Stimulated activated naive CD8-positive, alpha-beta T cell treated with anti-CD3 and anti-CD28 coated beads, Interleukin-15, amount 100 ng/mL, for 72 hours (primary cell): ENCODE results near the gene NDUFB3.
"Not testable (repeated sequence)": the region's sequence is repeated elsewhere in the genome, so short reads cannot be mapped to it uniquely, and the experiment has no call there.

Source experiments
- ATAC-seq: fragments of 150-1000 bp; cut with Tn5 transposase; 2 replicates; pipeline ENCODE4 v1.10.0; 2021; ENCODE audit warnings: mild to moderate bottlenecking, moderate library complexity
- DNase-seq, 2 donors: peaks; one replicate each; pipeline ENCODE4 v3.0.0; 2021 to 2022
- H3K27ac Mint-ChIP-seq, 2 donors: one replicate each; pipeline ENCODE4 v1.8.0; 2022; ENCODE audit warnings: mild to moderate bottlenecking in 2 of 2, mixed read lengths in 2 of 2, moderate library complexity in 2 of 2
- H3K27me3 Mint-ChIP-seq: one replicate; pipeline ENCODE4 v1.8.0; 2022; ENCODE audit warnings: mixed read lengths
- H3K4me1 Mint-ChIP-seq: one replicate; pipeline ENCODE4 v1.8.0; 2022; ENCODE audit warnings: mild to moderate bottlenecking, mixed read lengths
- H3K4me3 Mint-ChIP-seq, 2 donors: one replicate each; pipeline ENCODE4 v1.8.0; 2022; ENCODE audit warnings: mild to moderate bottlenecking in 2 of 2, mixed read lengths in 2 of 2, moderate library complexity in 1 of 2
- H3K9me3 Mint-ChIP-seq, 2 donors: one replicate each; pipeline ENCODE4 v1.8.0; 2022; ENCODE audit warnings: mixed read lengths in 2 of 2

Gene NDUFB3

DNA sequence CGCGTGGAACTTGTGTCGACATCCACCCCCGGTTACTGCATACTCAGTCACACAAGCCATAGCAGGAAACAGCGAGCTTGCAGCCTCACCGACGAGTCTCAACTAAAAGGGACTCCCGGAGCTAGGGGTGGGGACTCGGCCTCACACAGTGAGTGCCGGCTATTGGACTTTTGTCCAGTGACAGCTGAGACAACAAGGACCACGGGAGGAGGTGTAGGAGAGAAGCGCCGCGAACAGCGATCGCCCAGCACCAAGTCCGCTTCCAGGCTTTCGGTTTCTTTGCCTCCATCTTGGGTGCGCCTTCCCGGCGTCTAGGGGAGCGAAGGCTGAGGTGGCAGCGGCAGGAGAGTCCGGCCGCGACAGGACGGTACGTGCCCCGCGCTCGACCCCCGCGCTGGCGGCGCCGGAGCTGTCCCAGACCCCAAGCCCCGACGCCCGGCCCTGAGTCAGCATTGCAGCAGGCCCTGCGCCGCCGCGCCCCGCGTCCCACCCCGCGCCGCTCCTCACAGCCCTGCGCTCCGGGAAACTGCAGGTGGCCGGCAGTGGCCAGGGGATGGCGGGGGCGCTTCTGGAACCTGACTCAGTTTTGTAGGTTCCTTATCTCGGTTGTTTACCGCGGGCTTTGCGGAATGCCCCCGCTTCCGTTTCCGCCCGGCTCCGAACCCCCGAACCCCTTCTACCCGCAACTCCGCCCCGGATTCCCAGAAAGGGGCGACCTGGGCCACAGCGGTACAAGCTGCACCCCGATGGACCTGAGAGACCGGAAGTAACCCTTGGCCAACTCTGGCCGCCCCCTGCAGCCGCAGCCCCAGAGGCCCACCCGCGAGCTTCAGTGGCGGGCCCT lies 44.5 kb downstream of the NDUFB3 start, which contains the start of gene CFLAR:
CFLAR (plus strand) TSS at position 50 of the 844 bp plus-strand sequence. CDS start 13,702 bp downstream, outside the sequence.
- ATAC-seq (peak; percentile 61), DNase-seq (peak; percentile 84 to 91)
- Mint-ChIP-seq H3K4me1 (peaks cover 40% of the 10 kb centered on the region), H3K9me3 (no peaks in the 10 kb centered on the region), H3K4me3 (peak within 1 kb of the TSS; percentile 89 to 99), H3K27ac (peak within 1 kb of the TSS; percentile 98 to 100), H3K27me3 (no peaks in the 10 kb centered on the region)

DNA sequence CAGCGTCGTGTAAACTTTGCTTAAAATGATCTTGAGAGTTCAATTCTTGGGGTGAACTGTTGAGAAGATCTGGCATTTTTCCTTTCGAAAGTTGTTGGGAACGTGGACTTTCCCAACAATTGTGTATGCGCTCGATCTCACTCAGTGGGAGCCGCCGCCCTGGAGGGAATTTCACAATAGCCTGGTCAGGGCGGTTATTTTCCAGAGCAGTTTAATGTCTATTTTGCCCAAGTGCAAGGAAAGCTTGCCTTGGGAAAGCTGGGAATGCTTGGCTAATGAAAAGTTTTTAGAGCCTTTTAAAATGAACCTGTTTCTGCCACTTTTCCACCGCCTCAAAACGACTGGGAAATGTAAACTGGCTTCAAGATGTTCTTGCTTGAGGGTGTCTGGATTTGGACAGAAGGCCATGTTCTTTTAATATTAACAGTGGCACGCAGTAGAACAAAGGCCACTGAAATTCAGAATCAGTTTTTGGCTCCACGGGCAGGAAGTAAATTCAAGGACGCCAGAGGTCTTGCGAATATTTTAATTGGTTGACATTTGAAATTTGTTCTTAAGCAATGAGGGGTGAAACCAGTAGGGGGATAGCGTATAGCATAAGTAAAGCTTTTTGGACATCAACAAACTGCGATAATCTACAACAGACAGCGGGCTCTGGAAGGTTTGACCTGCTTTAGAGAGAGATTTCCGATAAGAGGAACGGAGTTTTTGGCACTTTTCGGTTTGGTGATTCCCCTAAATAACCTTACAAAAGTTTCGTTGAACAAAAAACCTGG lies 45.3 kb downstream of the NDUFB3 start:
- peaks cover 40% of the 10 kb centered on the region for H3K4me1 Mint-ChIP-seq
- H3K27me3 Mint-ChIP-seq: no peaks in the 10 kb centered on the region

DNA sequence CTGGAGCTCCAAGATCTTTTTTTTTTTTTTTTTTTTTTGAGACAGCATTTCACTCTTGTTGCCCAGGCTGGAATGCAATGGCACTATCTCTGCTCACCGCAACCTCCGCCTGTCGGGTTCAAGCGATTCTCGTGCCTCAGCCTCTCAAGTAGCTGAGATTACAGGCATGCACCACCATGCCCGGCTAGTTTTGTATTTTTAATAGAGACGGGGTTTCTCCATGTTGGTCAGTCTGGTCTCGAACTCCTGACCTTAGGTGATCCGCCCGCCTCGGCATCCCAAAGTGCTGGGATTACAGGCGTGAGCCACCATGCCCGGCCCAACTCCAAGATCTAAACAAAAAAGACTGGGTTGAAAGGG lies 45.9 kb downstream of the NDUFB3 start:
- not testable (repeated sequence) for H3K27me3 Mint-ChIP-seq, H3K9me3 Mint-ChIP-seq
- Mint-ChIP-seq H3K4me3 (peak overlapping the region; percentile 89 to 99), H3K4me1 (peaks cover 45% of the 10 kb centered on the region), H3K27ac (peak overlapping the region; percentile 98 to 100)
- ATAC-seq: peak; percentile 13
- DNase-seq: peak; percentile 65 to 75

More for the DNA sequence above, 45.3 kb downstream of the NDUFB3 start:
- H3K9me3 Mint-ChIP-seq: no peaks in the 10 kb centered on the region
- DNase-seq (peak; percentile 69 to 77), ATAC-seq (peak; percentile 61)
- H3K4me3 Mint-ChIP-seq: peak overlapping the region; percentile 89 to 99
- peak overlapping the region; percentile 98 to 100 for H3K27ac Mint-ChIP-seq

DNA sequence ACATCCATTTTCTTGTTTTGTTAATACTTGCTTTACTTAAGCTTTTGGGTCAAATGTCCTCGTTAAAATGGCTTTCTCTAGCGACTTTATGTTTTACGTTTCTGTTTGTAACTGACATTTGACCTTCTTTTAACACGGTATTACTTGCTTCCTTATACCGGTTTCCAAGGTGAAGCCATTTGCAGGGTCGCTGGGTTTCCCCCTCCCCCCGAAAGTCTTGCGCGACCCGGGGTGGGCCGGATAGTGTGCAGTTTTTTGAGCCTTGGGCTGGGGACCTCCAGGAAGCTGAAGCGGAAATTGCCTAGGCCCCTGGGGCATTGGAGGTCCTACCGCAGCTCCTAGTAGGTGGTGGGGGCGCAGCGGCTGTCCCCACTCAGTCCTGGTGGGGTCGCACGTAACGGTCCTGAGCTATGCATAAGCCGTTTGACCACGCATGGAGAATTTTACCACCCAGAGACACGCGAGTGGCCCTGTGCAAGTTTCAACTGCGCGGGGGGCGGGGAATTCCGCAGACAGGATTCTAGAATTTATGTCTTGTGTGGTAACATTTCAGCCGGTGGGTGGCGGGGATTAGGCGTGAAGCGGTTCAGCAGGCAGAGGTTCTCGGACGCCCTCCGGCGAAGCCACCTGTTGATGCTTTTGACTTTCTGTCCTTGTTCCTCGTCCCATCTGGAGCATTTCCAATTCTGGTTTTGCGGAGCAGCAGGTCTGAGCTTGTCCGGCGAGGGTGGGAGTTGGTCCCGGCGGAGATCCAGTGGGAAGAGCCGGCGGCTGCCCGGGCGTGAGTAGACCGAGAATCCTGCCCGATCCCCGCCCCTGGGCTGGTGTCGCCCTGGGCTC lies 46.5 kb downstream of the NDUFB3 start:
- peak; percentile 72 for ATAC-seq
- Mint-ChIP-seq H3K9me3 (no peaks in the 10 kb centered on the region), H3K27me3 (no peaks in the 10 kb centered on the region), H3K4me3 (peak overlapping the region; percentile 89 to 99), H3K4me1 (peaks cover 45% of the 10 kb centered on the region), H3K27ac (peak overlapping the region; percentile 98 to 100)
- peak; percentile 90 to 94 for DNase-seq

DNA sequence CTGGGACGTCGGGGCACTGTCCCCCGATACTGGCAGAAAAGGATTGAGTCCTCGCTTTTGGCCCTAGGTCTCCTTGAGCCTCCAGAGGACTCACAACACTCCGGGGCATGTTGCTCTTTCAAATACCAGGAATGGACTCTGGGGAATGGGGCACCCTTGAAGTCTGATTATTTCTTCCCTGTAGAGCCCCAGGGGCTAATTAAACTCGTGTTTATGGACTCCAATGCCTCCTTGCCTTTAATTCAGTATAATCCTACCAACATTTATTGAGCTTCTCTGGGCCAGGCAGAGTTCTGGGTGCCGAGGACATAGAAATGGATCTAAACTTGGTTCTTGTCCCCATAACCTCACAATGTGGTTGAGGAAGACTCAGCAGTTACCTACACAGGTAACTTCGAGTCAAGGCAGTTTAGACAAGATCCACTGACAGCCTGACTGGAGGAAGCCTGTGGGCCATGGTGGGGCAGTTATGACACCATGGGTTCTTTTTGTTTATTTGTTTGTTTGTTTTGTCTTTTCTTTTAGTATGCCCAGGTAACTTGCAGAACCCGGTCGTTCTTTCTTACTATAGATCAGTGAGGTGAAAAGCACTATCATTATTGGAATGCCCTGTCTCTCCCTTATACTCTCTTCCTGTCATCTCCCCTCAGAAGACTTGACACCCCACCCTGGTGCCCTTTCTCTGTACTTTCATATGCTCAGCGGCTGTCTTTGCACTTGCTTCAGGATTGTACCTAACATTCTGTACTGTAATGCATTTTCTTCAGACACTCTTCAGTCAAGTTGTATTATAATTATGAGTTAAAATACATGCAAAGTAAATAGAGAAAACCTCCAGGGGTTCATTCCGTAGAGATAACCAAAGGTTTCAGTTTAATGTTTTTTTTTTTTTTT lies 47.4 kb downstream of the NDUFB3 start:
- peak; percentile 6 for ATAC-seq
- no peaks in the 10 kb centered on the region for H3K27me3 Mint-ChIP-seq

DNA sequence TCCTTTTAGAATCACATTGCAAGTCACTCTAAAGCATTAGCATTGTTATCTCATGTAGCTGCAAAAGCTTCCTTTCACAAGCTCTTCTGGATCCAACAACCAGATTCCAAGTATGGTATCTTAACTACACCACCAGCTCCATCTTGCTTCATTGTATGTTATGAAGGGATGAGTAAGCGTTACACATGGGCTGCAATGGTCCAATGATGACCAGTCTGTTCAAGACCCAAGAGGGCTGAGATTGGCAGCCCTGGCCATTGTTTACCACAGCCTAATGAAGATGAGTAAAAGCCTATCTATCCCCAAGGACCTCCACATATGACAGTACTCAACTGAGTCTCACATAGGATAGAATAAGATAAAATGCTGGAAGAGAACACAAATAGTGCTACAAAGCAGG lies 50.5 kb downstream of the NDUFB3 start:
- no peaks in the 10 kb centered on the region for H3K27me3 Mint-ChIP-seq
- no peak for ATAC-seq
- peak in 1 of 2 donors; percentile 29 for DNase-seq
- H3K27ac Mint-ChIP-seq: peak overlapping the region; percentile 78 to 88
- H3K4me1 Mint-ChIP-seq: peaks cover 49% of the 10 kb centered on the region
- H3K9me3 Mint-ChIP-seq: no peaks in the 10 kb centered on the region
- H3K4me3 Mint-ChIP-seq: peak overlapping the region; percentile 89 to 99

More for the DNA sequence above, 47.4 kb downstream of the NDUFB3 start:
- Mint-ChIP-seq H3K27ac (peak overlapping the region; percentile 98 to 100), H3K4me3 (peak overlapping the region; percentile 89 to 99), H3K4me1 (peaks cover 46% of the 10 kb centered on the region), H3K9me3 (no peaks in the 10 kb centered on the region)
- DNase-seq: peak in 1 of 2 donors; percentile 36

DNA sequence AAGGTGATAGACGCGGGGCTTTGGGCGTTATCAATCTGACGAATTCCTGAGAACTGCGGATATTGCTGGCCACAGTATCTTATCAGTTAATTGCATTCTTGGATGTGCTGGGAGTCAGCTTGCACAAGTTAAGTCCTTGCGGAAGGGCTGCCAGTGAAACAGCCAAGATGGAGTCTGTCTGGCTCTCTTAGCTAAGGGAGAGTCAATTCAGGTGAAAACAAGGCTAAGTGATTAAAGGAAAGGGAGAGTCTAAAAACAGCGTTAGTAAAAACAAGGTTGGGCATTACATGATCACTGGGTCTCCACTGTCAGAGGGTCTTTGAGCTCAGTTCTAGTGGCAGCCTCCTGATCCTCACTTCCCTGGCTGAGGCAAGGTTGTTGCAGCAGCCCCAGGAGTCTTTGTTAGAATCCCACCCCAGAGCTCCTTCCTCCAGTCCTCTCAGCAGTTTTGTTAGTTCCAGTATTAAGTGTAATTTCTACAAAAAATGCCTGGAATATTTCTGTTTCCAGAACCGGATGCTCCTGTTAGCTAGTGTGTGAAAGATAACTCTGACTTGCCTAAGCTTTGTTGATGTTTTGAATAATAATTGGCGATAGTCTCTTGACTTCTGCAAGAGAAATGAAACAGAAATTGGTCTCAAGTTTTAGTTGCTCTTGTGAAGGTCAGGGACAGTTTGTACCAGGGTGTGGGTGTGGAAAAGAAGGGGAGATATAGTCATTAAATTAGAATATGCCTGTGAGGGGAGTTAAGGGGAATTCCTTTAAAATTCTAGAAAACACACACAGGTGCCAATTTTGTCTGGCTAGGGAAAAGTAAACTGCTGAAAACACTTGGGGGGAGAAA lies 54.7 kb downstream of the NDUFB3 start:
- Mint-ChIP-seq H3K27me3 (no peaks in the 10 kb centered on the region), H3K27ac (peak overlapping the region; percentile 87 to 92), H3K4me3 (peak overlapping the region; percentile 89 to 99), H3K9me3 (no peaks in the 10 kb centered on the region), H3K4me1 (peaks cover 58% of the 10 kb centered on the region)
- ATAC-seq (peak; percentile 35), DNase-seq (peak; percentile 23 to 52)

DNA sequence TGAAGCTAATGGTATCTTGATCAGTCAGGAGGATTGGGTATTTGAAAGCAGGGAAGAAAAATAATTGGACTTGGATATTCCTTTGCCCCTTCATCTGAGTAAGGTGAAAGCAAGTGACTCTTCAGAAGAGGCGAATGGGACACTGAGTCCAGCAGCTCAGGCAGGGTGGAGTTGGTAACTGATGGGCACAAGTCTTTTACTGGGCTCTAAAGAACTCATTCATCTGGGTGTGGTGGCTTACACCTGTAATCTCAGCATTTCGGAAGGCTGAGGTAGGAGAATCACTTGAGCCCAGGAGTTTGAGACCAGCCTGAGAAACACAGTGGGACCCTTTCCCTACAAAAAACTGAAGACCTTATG lies 55.3 kb downstream of the NDUFB3 start:
- Mint-ChIP-seq H3K4me3 (peak overlapping the region; percentile 89 to 99), H3K4me1 (peaks cover 61% of the 10 kb centered on the region), H3K27me3 (no peaks in the 10 kb centered on the region), H3K9me3 (no peaks in the 10 kb centered on the region), H3K27ac (peak overlapping the region; percentile 87 to 92)
- ATAC-seq (peak; percentile 6), DNase-seq (no peak)

DNA sequence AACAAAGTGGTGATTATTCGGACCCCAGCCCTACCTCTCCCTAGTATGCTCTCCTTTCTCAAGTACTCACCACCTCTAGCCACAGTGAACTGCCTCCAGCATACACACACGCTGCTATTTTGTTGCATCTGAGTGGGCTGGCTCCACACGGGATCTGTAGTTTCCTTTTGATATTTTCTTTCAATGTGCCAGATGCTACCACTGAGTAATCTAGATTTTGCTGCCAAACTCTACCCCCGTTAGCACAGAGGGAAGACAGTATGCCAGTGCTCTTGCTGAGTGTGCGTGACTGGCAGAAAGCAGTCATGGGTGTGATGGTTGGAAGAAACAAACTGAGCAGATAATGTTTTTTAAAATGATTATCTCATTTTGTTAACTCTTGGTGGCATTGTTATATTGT lies 55.8 kb downstream of the NDUFB3 start:
- Mint-ChIP-seq H3K27ac (peak overlapping the region; percentile 87 to 92), H3K4me3 (peak overlapping the region; percentile 89 to 99), H3K4me1 (peaks cover 61% of the 10 kb centered on the region), H3K27me3 (no peaks in the 10 kb centered on the region), H3K9me3 (no peaks in the 10 kb centered on the region)
- ATAC-seq (peak; percentile 32), DNase-seq (peak; percentile 44 to 72)

DNA sequence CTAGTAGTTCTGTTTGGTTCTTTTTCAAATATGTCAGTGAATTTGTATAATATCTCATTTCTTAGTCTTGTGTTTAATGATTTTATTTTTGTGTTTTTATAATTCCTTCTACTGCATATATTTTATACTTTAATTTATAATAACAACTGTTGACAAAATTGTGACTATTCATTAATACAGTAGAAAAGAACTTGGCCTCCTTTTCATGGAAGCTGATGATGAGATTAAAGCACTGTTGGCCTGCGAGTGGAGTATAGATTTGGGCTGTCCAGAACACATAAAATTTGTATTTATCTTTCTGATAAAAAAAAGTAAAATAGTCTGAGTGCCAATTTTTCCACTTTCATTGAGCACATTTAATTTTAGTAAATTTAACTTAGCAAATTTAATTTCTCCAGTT lies 56.2 kb downstream of the NDUFB3 start:
- H3K4me3 Mint-ChIP-seq: peak overlapping the region; percentile 89 to 99
- DNase-seq (no peak), ATAC-seq (no peak)
- no peaks in the 10 kb centered on the region for H3K9me3 Mint-ChIP-seq
- H3K27ac Mint-ChIP-seq: no peak overlapping the region
- peaks cover 61% of the 10 kb centered on the region for H3K4me1 Mint-ChIP-seq
- H3K27me3 Mint-ChIP-seq: no peaks in the 10 kb centered on the region

DNA sequence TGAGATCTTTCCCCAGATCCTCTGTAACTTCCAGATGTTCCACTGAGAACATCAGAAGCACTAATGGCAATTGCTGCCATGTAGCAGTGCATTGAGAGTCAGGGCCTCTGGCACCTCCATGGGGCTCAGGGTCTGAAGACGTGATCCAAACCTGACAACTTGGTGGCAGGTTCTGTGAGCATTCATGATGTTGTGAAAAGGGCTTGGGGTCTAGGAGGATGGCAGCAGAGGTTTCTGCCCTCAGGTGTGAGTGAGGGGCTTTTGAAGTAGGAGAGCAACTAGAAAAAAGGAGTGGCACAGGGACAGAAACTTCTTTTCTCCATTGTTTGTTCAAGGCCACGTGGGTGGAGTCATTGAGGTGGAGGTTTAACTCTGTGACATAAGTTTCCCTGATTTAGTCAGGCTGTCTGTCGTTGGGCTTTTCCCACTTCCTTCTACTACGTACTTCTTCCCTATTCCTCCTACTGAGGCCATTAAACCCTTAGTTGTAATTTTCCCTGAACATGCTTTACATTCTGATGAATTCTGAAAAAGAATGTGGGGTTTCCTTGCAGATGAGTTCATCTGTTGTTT lies 57.2 kb downstream of the NDUFB3 start:
- no peaks in the 10 kb centered on the region for H3K9me3 Mint-ChIP-seq
- DNase-seq: peak in 1 of 2 donors; percentile 65
- peak; percentile 44 for ATAC-seq
- H3K4me1 Mint-ChIP-seq: peaks cover 63% of the 10 kb centered on the region
- H3K27me3 Mint-ChIP-seq: no peaks in the 10 kb centered on the region
- peak overlapping the region; percentile 88 to 91 for H3K4me3 Mint-ChIP-seq
- peak overlapping the region; percentile 89 to 94 for H3K27ac Mint-ChIP-seq

DNA sequence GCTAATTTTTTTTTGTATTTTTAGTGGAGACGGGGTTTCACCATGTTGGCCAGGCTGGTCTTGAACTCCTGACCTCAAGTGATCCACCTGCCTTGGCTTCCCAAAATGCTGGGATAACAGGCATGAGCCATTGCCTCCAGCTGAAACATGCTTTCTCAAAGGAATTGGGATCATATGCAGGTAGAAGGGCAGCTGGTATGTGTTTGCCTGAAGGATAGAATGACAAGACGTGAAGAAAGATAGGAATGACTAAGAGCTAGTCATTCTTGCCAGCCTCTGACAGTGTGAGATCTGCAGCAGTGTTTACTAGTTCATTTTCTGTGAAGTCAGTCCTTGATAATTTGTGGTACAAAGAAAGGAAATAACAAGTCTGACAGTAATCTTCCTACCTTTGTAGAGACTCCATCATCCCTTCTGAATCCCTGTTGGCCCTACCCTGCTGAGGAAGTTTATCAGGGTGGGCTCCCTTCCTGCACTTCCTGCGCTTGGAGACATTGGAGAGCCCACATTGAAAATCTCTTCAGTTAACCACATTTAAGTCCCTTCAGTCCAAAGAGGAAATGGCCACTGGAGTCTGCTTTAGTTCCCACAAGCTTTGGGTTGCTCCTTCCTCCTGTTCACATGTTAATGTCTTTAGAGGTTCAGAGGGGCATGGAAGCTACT lies 58.9 kb downstream of the NDUFB3 start:
- H3K9me3 Mint-ChIP-seq: no peaks in the 10 kb centered on the region
- DNase-seq (peak; percentile 30 to 44), ATAC-seq (peak; percentile 63)
- H3K4me1 Mint-ChIP-seq: peaks cover 56% of the 10 kb centered on the region
- H3K27me3 Mint-ChIP-seq: no peaks in the 10 kb centered on the region
- peak overlapping the region; percentile 94 to 95 for H3K27ac Mint-ChIP-seq
- peak overlapping the region; percentile 85 to 91 for H3K4me3 Mint-ChIP-seq

DNA sequence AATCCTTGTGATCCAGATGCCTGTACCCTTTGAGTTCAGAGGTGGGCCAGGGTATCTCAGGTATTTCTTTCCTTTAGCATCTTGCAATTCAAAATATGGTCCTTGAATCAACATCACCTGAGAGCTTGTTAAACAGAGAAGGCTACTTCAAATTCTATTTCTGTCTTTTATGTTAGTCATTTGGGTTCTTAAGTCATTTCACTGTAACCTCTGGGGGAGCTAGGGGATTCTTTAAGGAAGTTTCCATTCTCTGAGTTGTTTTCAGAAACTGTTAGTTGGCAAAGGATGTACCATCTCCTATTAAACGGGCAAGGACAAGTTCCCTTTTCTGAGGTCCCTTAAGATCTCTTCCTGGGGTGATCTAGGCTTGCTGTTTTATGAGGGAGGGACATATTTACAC lies 60.7 kb downstream of the NDUFB3 start:
- Mint-ChIP-seq H3K4me3 (peak overlapping the region; percentile 85 to 91), H3K27ac (peak overlapping the region; percentile 95 to 96), H3K9me3 (no peaks in the 10 kb centered on the region), H3K4me1 (peaks cover 59% of the 10 kb centered on the region), H3K27me3 (no peaks in the 10 kb centered on the region)
- peak; percentile 35 for ATAC-seq
- DNase-seq: no peak
